Heart right ventricle (tissue), 16 donors: ENCODE data around the gene BRPF3. TPM values are rescaled to one million over a fixed set of nuclear protein-coding genes. Genes with fewer than 3 reads are reported as not detected.

Experiments
- ATAC-seq, 8 donors: fragments of 200-7000 bp; cut with Tn5 transposase; one replicate each; pipeline ENCODE4 v1.9.1; 2020; ENCODE audit warnings: mild to moderate bottlenecking in 8 of 8, moderate library complexity in 8 of 8, moderate number of reproducible peaks in 1 of 8
- DNase-seq, 2 donors: peaks; one replicate each; pipeline ENCODE4 v3.0.0-alpha.2; 2020
- H3K27ac ChIP-seq, 10 donors: fragments of 200-600 bp; sonication (generic) in 2 of 10; one replicate each; pipeline versions ENCODE4 v1.5.0 to v1.8.0; 2020 to 2022; ENCODE audit warnings: mild to moderate bottlenecking in 3 of 10
- H3K27me3 ChIP-seq, 7 donors: fragments of 200-600 bp; one replicate each; pipeline ENCODE4 v1.8.0; 2021 to 2022; ENCODE audit warnings: mild to moderate bottlenecking in 2 of 7
- H3K36me3 ChIP-seq, 9 donors: fragments of 200-600 bp; sonication (generic) in 1 of 9; one replicate each; pipeline versions ENCODE4 v1.5.0 to v1.8.0; 2020 to 2022; ENCODE audit warnings: mild to moderate bottlenecking in 2 of 9
- H3K4me1 ChIP-seq, 9 donors: fragments of 200-600 bp; sonication (generic) in 1 of 9; one replicate each; pipeline versions ENCODE4 v1.5.0 to v1.8.0; 2020 to 2022; ENCODE audit warnings: mild to moderate bottlenecking in 4 of 9
- H3K4me3 ChIP-seq, 10 donors: fragments of 200-600 bp; sonication (generic) in 2 of 10; one replicate each; pipeline versions ENCODE4 v1.5.0 to v1.8.0; 2020 to 2022; ENCODE audit warnings: mild to moderate bottlenecking in 7 of 10, moderate library complexity in 2 of 10
- H3K9me3 ChIP-seq, 11 donors: fragments of 200-600 bp in 10 of 11; sonication (generic) in 2 of 11; one replicate each; pipeline versions ENCODE4 v1.5.0 to v1.8.0; 2013 to 2022; ENCODE audit warnings: mild to moderate bottlenecking in 2 of 11, control low read depth in 1 of 11, moderate library complexity in 1 of 11
- WGBS, 2 donors: extraction: QIAGEN DNeasy Blood & Tissue Kit; methylation state at CpG; one replicate each; pipeline ENCODE4 v1.1.7; 2013; ENCODE audit warnings: inconsistent platforms in 1 of 2; 5-methylcytosine and 5-hydroxymethylcytosine counted together
- intact Hi-C, 10 donors: fragments of 100-400 bp; cut with DNase I; formaldehyde crosslinking; loops; one replicate each; pipeline versions ENCODE4 v1.11.1 to v1.14.2; 2022
- polyA plus RNA-seq, 2 donors: library from polyadenylated mRNA; stranded (reverse); fragments of 200-250 nt; gene quantifications; one replicate each; pipeline ENCODE4 v1.2.3, GENCODE V29; 2013
- total RNA-seq, 10 donors: library from RNA; stranded (reverse); fragmentation: NEBNext Ultra II Directional in 3 of 10; extraction: Animal tissue kit (Norgen Biotek cat#: 25700) in 3 of 10; gene quantifications; one replicate each; pipeline versions ENCODE4 v1.2.1 to v1.2.4, GENCODE V29; 2021 to 2023
- TF ChIP-seq, protein P1 (sequence below), 9 donors: fragments of 200-600 bp; sonication (generic) in 2 of 9; IDR thresholded peaks; one replicate each; pipeline versions ENCODE4 v1.5.0 to v1.8.0; 2021 to 2022; ENCODE audit warnings: antibody characterized with exemption in 9 of 9, mild to moderate bottlenecking in 5 of 9, moderate library complexity in 1 of 9
- donor health status: Arrhythmogenic right ventricular cardiomyopathy.
- donor health status: ischemic (EF 13 %, LVEDD 7.1; RV severe dilation, severe dysfunction).
- donor health status: healthy with polysubstance abuse.
- donor health status: DM: no; HTN: yes; CAD: no.
- donor health status: DM: no; HTN: no; CAD: no.
- donor health status: ischemic (EF 25% LVEDD 6.9; RV normal size, moderate dysfunction).
- donor health status: ischemic (EF 25% LVEDD 5.7; RV mildly dilated, moderate dysfunction).
- donor health status: healthy.
- donor health status: DM: yes; HTN: yes; CAD: no.
- donor health status: Ischemic cardiomyopathy.
- donor health status: ischemic (EF 35%, LVEDD 5.7; RV mildly dilated, moderate dysfunction).
- donor health status: nonischemic (EF 11% LVEDD 7.7; RV severe dilation, severe dysfunction).
- donor health status: DM: yes; HTN: yes; CAD: no.
- donor health status: PGD.
- donor health status: ischemic (EF 29% LVEDD 5.4; RV normal size, mild dysfunction).
- donor health status: nonischemic (EF 23%, LVEDD 6.1; RV moderate dilation, normal function).

The BRPF3 gene
- total and polyA plus RNA-seq, 12 donors, result 6.3 to 20.5 (median 16.1) TPM

DNA sequence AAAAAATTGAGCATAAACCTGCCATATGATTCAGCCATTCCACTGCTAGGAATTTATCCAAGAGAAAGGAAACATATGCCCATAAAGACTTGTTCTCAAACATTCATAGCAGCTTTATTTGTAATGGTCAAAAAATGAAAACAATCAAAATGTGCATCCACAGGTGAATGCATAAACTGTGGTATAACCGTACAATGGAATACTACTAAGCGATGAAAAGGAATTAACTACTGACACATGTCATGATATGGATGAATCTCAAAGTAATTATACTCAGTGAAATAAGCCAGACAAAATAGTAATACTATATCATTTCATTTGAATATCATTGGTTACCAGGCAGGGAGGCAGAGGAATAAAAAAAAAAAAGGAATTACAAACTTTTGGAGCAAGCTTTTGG is 25.8 kb upstream of the BRPF3 start:
- intact Hi-C loops, result no loop called here
- no peak overlapping the region for H3K27ac ChIP-seq
- ATAC-seq (no peak), DNase-seq (no peak)
- H3K4me1 ChIP-seq, result peaks cover 0 to 3% (median 0%) of the 10 kb centered on the region in 9 donors
- H3K9me3 ChIP-seq, result peaks cover 0 to 5% (median 0%) of the 10 kb centered on the region in 11 donors
- 98 to 99% methylated on average over 2 of the region's 2 CpGs for WGBS, 2 donors
- no peak overlapping the region for H3K4me3 ChIP-seq
- H3K36me3 ChIP-seq, result no peaks in the 10 kb centered on the region
- TF ChIP-seq, protein P1, sequence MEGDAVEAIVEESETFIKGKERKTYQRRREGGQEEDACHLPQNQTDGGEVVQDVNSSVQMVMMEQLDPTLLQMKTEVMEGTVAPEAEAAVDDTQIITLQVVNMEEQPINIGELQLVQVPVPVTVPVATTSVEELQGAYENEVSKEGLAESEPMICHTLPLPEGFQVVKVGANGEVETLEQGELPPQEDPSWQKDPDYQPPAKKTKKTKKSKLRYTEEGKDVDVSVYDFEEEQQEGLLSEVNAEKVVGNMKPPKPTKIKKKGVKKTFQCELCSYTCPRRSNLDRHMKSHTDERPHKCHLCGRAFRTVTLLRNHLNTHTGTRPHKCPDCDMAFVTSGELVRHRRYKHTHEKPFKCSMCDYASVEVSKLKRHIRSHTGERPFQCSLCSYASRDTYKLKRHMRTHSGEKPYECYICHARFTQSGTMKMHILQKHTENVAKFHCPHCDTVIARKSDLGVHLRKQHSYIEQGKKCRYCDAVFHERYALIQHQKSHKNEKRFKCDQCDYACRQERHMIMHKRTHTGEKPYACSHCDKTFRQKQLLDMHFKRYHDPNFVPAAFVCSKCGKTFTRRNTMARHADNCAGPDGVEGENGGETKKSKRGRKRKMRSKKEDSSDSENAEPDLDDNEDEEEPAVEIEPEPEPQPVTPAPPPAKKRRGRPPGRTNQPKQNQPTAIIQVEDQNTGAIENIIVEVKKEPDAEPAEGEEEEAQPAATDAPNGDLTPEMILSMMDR (IDR thresholded peaks at IDR 0.05), result no peak
- H3K27me3 ChIP-seq, result no peaks in the 10 kb centered on the region

DNA sequence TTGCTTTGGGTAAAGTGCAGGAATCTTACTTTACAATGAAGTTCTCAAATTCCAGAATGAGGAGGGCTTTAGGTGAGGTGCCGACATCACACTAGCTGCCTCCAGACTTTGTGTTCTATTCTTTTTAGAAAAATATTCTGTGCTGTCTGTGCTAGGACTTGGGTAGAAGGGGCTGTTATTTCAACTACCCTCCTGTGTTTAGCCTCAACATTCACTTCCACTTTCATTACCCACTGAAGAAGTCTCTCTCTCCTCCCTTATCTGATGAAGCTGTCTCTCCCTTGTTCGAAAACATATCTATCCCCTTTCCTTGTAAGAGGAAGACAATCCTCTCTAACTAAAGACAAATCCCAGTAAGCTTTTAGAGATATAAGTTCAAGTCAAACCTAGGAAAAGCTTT is 25.0 kb upstream of the BRPF3 start:
- Histone ChIP-seq H3K27ac (no peak overlapping the region), H3K4me1 (peaks cover 0 to 3% (median 0%) of the 10 kb centered on the region in 9 donors), H3K9me3 (no peaks in the 10 kb centered on the region), H3K4me3 (no peak overlapping the region), H3K36me3 (no peaks in the 10 kb centered on the region), H3K27me3 (no peaks in the 10 kb centered on the region)
- DNase-seq (no peak), ATAC-seq (no peak)
- WGBS, 2 donors, result 75 to 83% methylated on average over 2 of the region's 2 CpGs
- TF ChIP-seq, protein P1 (IDR thresholded peaks at IDR 0.05), result no peak
- intact Hi-C loops, result no loop called here

DNA sequence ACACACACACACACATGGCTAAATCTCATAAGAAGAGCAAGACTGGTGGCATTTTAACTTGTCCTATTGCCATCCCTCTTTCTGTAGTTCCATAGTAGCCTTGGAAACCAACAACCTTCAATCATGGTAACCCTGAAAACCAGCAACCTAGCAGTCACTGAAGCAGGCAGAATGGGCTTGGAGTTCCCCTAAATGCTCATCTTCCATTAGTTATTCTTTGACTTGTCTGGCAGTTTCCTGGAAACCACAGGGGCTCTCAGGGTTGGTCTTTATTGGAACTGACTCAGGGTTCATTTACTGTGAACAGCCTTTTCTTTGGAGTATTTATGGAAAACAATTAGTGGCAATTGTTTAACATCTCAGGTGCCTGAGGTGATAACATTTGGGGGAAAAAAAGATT is 19.4 kb upstream of the BRPF3 start:
- ATAC-seq (no peak), DNase-seq (no peak)
- H3K36me3 ChIP-seq, result peaks cover 0 to 5% (median 0%) of the 10 kb centered on the region in 9 donors
- H3K9me3 ChIP-seq, result peaks cover 0 to 39% (median 12%) of the 10 kb centered on the region in 11 donors
- H3K4me3 ChIP-seq, result no peak overlapping the region
- intact Hi-C loops, result no loop called here
- H3K27ac ChIP-seq, result no peak overlapping the region
- TF ChIP-seq, protein P1 (IDR thresholded peaks at IDR 0.05), result no peak
- no peaks in the 10 kb centered on the region for H3K4me1 ChIP-seq
- no peaks in the 10 kb centered on the region for H3K27me3 ChIP-seq

DNA sequence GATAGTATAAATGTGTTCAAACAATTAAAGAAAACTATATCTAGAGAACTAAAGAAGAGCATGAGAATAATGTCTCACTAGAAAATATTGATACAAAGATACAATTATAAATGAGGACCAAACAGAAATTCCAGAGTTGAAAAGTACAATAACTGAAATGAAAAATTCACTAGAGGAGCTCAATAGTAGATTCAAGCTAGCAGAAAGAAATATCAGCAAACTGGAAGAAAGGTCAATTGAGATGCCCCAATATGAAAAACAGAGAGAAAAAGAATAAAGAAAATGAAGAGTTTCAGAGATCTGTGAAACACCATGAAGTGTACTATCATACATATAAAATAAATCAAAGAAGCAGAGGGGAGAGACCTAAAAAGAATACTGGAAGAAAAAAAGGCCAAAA is 18.0 kb upstream of the BRPF3 start:
- TF ChIP-seq, protein P1 (IDR thresholded peaks at IDR 0.05), result no peak
- Histone ChIP-seq H3K27me3 (no peaks in the 10 kb centered on the region), H3K27ac (no peak overlapping the region), H3K4me3 (no peak overlapping the region), H3K36me3 (peaks cover 0 to 5% (median 0%) of the 10 kb centered on the region in 9 donors), H3K4me1 (no peaks in the 10 kb centered on the region), H3K9me3 (peaks cover 0 to 49% (median 19%) of the 10 kb centered on the region in 11 donors)
- intact Hi-C loops, result no loop called here
- no peak for DNase-seq
- ATAC-seq, result no peak
